ENCODE data around the gene CLEC4C.
"Not testable (repeated sequence)": the region's sequence is repeated elsewhere in the genome, so short reads cannot be mapped to it uniquely, and the experiment has no call there.

Gene CLEC4C

GRCh38 chr12:7747246-7747645, at the start of gene CLEC4C:
Gene CLEC4C, minus strand, starts transcription at chr12:7747375. Its CDS starts 27 bp downstream, at chr12:7747348.
- H3K27ac Mint-ChIP-seq = no peak within 1 kb of the TSS
- no peak within 1 kb of the TSS for H3K4me3 Mint-ChIP-seq
- TF ChIP-seq CTCF (IDR thresholded peaks at IDR 0.05; ENCODE audit: unreplicated experiment in 3 of 3) = no peak
- peaks cover 3% of the 10 kb centered on the region for H3K27me3 Mint-ChIP-seq (ENCODE audit: low read depth)
- peaks cover 17% of the 10 kb centered on the region for H3K9me3 Mint-ChIP-seq
- H3K4me1 Mint-ChIP-seq = no peaks in the 10 kb centered on the region
- H3K36me3 Mint-ChIP-seq (ENCODE audit: low read depth) = no peaks in the 10 kb centered on the region

GRCh38 chr12:7793211-7793610, 46.0 kb upstream of the CLEC4C start:
- H3K9me3 Mint-ChIP-seq = no peaks in the 10 kb centered on the region
- H3K27me3 Mint-ChIP-seq (ENCODE audit: low read depth) = peaks cover 24% of the 10 kb centered on the region
- no peaks in the 10 kb centered on the region for H3K36me3 Mint-ChIP-seq (ENCODE audit: low read depth)
- H3K27ac Mint-ChIP-seq = no peak overlapping the region
- TF ChIP-seq CTCF (IDR thresholded peaks at IDR 0.05; ENCODE audit: unreplicated experiment in 3 of 3) = no peak
- H3K4me3 Mint-ChIP-seq = no peak overlapping the region
- H3K4me1 Mint-ChIP-seq = no peaks in the 10 kb centered on the region

- peaks cover 42% of the 10 kb centered on the region for H3K27me3 Mint-ChIP-seq (ENCODE audit: low read depth)
- H3K4me1 Mint-ChIP-seq; H3K4me3 Mint-ChIP-seq; H3K36me3 Mint-ChIP-seq (ENCODE audit: low read depth); H3K9me3 Mint-ChIP-seq; H3K27ac Mint-ChIP-seq: not testable (repeated sequence)
Measured at GRCh38 chr12:7788884-7789528, 41.8 kb upstream of the CLEC4C start, which contains the start of gene NANOG. Gene NANOG, plus strand, starts transcription at chr12:7789402. Its CDS starts 213 bp downstream, at chr12:7789615.

- Mint-ChIP-seq H3K36me3 (ENCODE audit: low read depth) (no peaks in the 10 kb centered on the region), H3K27ac (no peak overlapping the region), H3K9me3 (no peaks in the 10 kb centered on the region), H3K4me1 (no peaks in the 10 kb centered on the region), H3K27me3 (ENCODE audit: low read depth) (peaks cover 42% of the 10 kb centered on the region), H3K4me3 (no peak overlapping the region)
- TF ChIP-seq CTCF (IDR thresholded peaks at IDR 0.05; ENCODE audit: unreplicated experiment in 3 of 3) = no peak
Measured at GRCh38 chr12:7788294-7788660, 41.1 kb upstream of the CLEC4C start.

GRCh38 chr12:7787574-7788293, 40.6 kb upstream of the CLEC4C start:
- H3K27me3 Mint-ChIP-seq (ENCODE audit: low read depth) = peaks cover 42% of the 10 kb centered on the region
- H3K4me3 Mint-ChIP-seq = no peak overlapping the region
- TF ChIP-seq CTCF (IDR thresholded peaks at IDR 0.05; ENCODE audit: unreplicated experiment in 3 of 3) = no peak
- no peaks in the 10 kb centered on the region for H3K4me1 Mint-ChIP-seq
- H3K27ac Mint-ChIP-seq = no peak overlapping the region
- no peaks in the 10 kb centered on the region for H3K9me3 Mint-ChIP-seq
- H3K36me3 Mint-ChIP-seq (ENCODE audit: low read depth) = no peaks in the 10 kb centered on the region

GRCh38 chr12:7784701-7785100, 37.5 kb upstream of the CLEC4C start:
- Mint-ChIP-seq H3K4me3 (no peak overlapping the region), H3K9me3 (no peaks in the 10 kb centered on the region), H3K27ac (no peak overlapping the region), H3K36me3 (ENCODE audit: low read depth) (no peaks in the 10 kb centered on the region), H3K4me1 (no peaks in the 10 kb centered on the region), H3K27me3 (ENCODE audit: low read depth) (peaks cover 33% of the 10 kb centered on the region)
- TF ChIP-seq CTCF (IDR thresholded peaks at IDR 0.05; ENCODE audit: unreplicated experiment in 3 of 3) = no peak

GRCh38 chr12:7783433-7783832, 36.3 kb upstream of the CLEC4C start:
- peaks cover 20% of the 10 kb centered on the region for H3K27me3 Mint-ChIP-seq (ENCODE audit: low read depth)
- H3K4me3 Mint-ChIP-seq; H3K9me3 Mint-ChIP-seq; H3K36me3 Mint-ChIP-seq (ENCODE audit: low read depth); H3K4me1 Mint-ChIP-seq; H3K27ac Mint-ChIP-seq: not testable (repeated sequence)

Data from nephron (organoid).